ENCODE data around the gene WDR41.

GRCh38 chr5:77444356-77444755 is 47.8 kb downstream of the WDR41 start:
- TF ChIP-seq CTCF (IDR thresholded peaks at IDR 0.05) (no peak), POLR2A (IDR thresholded peaks at IDR 0.05) (no peak)

All from lower leg skin (tissue), 3 donors.